ENCODE results near the gene CACNA1C.

Gene CACNA1C

DNA sequence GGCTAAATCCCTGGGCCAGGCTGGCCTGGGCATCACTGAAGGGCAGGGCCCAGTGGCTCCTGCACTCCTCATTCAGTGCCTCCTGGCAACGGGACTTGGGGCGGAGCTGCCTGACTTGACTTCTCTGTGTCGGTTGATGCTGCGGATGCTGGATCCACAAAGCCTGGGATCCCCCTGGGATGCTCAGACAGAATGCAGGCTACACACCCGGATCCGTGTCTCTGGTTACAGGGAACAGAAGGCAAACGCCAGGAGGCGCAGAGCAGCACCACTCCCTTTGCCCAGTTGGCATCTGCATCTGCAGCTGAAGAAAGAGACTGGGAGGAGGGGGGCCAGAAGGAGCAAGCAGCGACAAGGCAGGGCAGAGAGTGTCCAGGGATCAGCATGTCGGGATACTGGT is 587.5 kb downstream of the CACNA1C start:
- H3K9ac ChIP-seq (ENCODE audit: low read depth in 1 of 2, low read length in 2 of 2): no peak overlapping the region
- no peak overlapping the region for H3K27ac ChIP-seq (ENCODE audit: low read depth in 2 of 2, low read length in 2 of 2)
- H3K36me3 ChIP-seq (ENCODE audit: control insufficient read depth in 2 of 2, insufficient read depth in 2 of 2, low read length in 2 of 2): no peaks in the 10 kb centered on the region

DNA sequence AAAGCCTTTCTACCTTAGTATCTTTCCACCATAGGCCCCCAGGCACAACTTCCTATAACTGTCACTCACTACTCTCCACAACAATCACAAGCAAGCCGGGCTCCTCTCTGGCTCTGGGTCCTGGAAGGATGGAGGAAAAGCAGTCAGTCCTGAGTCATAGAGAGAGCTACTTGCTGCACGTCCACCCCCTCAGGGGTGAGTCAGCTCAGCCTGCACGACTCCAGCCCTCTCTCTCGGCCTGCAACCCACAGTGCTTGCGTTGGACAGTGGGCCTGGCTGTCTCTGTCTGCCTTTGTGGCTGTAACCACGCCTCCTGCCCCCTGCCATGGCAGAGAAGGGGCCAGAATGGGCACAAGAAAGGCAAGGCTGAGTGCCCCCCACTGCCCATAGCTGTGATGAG is 587.9 kb downstream of the CACNA1C start:
- Histone ChIP-seq H3K27me3 (ENCODE audit: control insufficient read depth in 2 of 2, insufficient read depth in 2 of 2, low read length in 2 of 2) (no peaks in the 10 kb centered on the region), H3K4me3 (ENCODE audit: low read length in 2 of 2) (no peak overlapping the region), H3K36me3 (ENCODE audit: control insufficient read depth in 2 of 2, insufficient read depth in 2 of 2, low read length in 2 of 2) (no peaks in the 10 kb centered on the region), H3K9me3 (ENCODE audit: control insufficient read depth in 2 of 2, low read length in 2 of 2) (no peaks in the 10 kb centered on the region), H3K4me1 (ENCODE audit: control insufficient read depth in 2 of 2, insufficient read depth in 2 of 2, low read length in 2 of 2) (peaks cover 0 to 7% of the 10 kb centered on the region in 2 donors), H3K27ac (ENCODE audit: low read depth in 2 of 2, low read length in 2 of 2) (no peak overlapping the region), H3K9ac (ENCODE audit: low read depth in 1 of 2, low read length in 2 of 2) (no peak overlapping the region)

More for the DNA sequence above, 587.5 kb downstream of the CACNA1C start:
- H3K4me1 ChIP-seq (ENCODE audit: control insufficient read depth in 2 of 2, insufficient read depth in 2 of 2, low read length in 2 of 2): peaks cover 0 to 7% of the 10 kb centered on the region in 2 donors
- H3K9me3 ChIP-seq (ENCODE audit: control insufficient read depth in 2 of 2, low read length in 2 of 2): no peaks in the 10 kb centered on the region
- H3K4me3 ChIP-seq (ENCODE audit: low read length in 2 of 2): no peak overlapping the region
- no peaks in the 10 kb centered on the region for H3K27me3 ChIP-seq (ENCODE audit: control insufficient read depth in 2 of 2, insufficient read depth in 2 of 2, low read length in 2 of 2)

DNA sequence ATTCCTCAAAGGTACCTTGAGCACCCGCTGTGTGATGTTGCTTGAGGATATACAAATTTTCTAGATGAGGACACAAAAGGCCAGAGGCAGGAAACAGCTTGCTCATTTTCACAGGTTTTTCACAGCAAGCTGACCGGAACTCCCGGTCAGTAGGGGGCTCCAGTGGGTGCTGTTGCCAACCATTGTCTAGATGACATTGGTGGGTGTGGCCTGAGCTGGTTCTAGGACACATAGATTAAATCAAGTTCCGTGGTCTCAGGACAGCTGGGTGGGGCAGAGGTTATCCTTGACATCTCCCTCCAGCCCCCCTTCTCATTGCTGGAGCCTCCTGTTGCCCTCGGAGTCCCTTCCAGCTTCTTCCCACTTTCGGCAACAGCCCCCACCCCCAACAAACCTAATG is 588.4 kb downstream of the CACNA1C start:
- Histone ChIP-seq H3K4me1 (ENCODE audit: control insufficient read depth in 2 of 2, insufficient read depth in 2 of 2, low read length in 2 of 2) (peaks cover 0 to 7% of the 10 kb centered on the region in 2 donors), H3K27me3 (ENCODE audit: control insufficient read depth in 2 of 2, insufficient read depth in 2 of 2, low read length in 2 of 2) (no peaks in the 10 kb centered on the region), H3K4me3 (ENCODE audit: low read length in 2 of 2) (no peak overlapping the region), H3K9me3 (ENCODE audit: control insufficient read depth in 2 of 2, low read length in 2 of 2) (no peaks in the 10 kb centered on the region), H3K27ac (ENCODE audit: low read depth in 2 of 2, low read length in 2 of 2) (no peak overlapping the region), H3K36me3 (ENCODE audit: control insufficient read depth in 2 of 2, insufficient read depth in 2 of 2, low read length in 2 of 2) (no peaks in the 10 kb centered on the region), H3K9ac (ENCODE audit: low read depth in 1 of 2, low read length in 2 of 2) (no peak overlapping the region)

DNA sequence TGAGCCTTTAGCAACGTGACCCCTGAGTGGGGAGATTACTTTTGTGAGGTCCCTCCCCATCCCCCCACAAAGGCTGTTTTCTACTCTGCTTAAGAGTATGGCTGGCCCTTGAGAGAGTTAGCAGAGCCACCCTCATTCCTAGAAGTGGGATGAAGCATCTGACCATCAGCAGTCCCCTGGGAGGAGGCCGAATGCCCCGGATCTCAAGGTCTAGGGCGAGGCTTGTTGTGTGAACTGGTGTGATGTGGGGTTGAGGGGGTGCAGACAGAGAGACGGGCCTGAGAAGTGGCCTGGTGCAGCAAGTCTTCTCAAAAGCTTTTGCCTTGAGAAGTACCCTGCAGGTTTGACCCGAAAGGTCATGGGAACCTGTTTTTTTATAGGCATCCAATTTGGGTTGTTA is 589.0 kb downstream of the CACNA1C start:
- Histone ChIP-seq H3K27me3 (ENCODE audit: control insufficient read depth in 2 of 2, insufficient read depth in 2 of 2, low read length in 2 of 2) (no peaks in the 10 kb centered on the region), H3K9me3 (ENCODE audit: control insufficient read depth in 2 of 2, low read length in 2 of 2) (no peaks in the 10 kb centered on the region), H3K36me3 (ENCODE audit: control insufficient read depth in 2 of 2, insufficient read depth in 2 of 2, low read length in 2 of 2) (no peaks in the 10 kb centered on the region), H3K27ac (ENCODE audit: low read depth in 2 of 2, low read length in 2 of 2) (no peak overlapping the region), H3K4me3 (ENCODE audit: low read length in 2 of 2) (no peak overlapping the region), H3K4me1 (ENCODE audit: control insufficient read depth in 2 of 2, insufficient read depth in 2 of 2, low read length in 2 of 2) (peaks cover 0 to 7% of the 10 kb centered on the region in 2 donors), H3K9ac (ENCODE audit: low read depth in 1 of 2, low read length in 2 of 2) (no peak overlapping the region)

DNA sequence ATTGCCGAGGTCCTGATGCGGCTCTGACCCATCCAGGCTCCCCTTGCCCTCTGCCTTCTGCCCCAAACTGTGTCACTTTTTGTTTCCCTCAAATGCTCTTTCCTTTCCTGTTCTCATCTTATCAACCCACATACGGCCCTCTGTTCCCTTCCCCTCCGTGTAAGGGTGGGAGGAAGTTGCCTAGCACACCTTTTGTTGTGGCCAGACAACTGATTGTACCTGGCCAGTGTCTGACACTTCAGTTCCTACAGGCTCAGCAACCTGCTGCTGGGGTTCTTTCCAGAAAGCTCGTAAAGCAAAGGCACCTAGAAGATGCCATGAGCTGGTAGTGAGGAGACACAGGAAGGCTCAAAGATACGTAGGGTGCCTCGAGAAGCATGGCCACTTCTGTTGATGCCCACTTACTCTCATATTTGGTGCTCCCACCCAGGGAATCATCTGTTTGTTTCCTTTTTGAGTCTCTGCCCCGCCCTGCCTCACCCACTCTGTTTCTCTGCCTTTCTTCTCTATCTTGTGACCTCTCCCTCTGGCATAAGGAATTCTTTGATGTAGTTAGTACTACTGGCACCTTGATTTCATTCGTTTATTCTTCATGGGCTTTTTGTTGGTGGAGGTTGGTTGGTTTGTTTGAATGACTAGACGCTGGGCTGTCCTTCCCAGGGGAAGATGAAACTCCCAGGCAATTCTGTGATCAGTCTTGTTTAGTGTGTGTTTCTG is 589.5 kb downstream of the CACNA1C start:
- Histone ChIP-seq H3K9ac (ENCODE audit: low read depth in 1 of 2, low read length in 2 of 2) (no peak overlapping the region), H3K27me3 (ENCODE audit: control insufficient read depth in 2 of 2, insufficient read depth in 2 of 2, low read length in 2 of 2) (no peaks in the 10 kb centered on the region), H3K9me3 (ENCODE audit: control insufficient read depth in 2 of 2, low read length in 2 of 2) (no peaks in the 10 kb centered on the region), H3K27ac (ENCODE audit: low read depth in 2 of 2, low read length in 2 of 2) (no peak overlapping the region), H3K36me3 (ENCODE audit: control insufficient read depth in 2 of 2, insufficient read depth in 2 of 2, low read length in 2 of 2) (no peaks in the 10 kb centered on the region), H3K4me1 (ENCODE audit: control insufficient read depth in 2 of 2, insufficient read depth in 2 of 2, low read length in 2 of 2) (peaks cover 0 to 7% of the 10 kb centered on the region in 2 donors), H3K4me3 (ENCODE audit: low read length in 2 of 2) (no peak overlapping the region)

DNA sequence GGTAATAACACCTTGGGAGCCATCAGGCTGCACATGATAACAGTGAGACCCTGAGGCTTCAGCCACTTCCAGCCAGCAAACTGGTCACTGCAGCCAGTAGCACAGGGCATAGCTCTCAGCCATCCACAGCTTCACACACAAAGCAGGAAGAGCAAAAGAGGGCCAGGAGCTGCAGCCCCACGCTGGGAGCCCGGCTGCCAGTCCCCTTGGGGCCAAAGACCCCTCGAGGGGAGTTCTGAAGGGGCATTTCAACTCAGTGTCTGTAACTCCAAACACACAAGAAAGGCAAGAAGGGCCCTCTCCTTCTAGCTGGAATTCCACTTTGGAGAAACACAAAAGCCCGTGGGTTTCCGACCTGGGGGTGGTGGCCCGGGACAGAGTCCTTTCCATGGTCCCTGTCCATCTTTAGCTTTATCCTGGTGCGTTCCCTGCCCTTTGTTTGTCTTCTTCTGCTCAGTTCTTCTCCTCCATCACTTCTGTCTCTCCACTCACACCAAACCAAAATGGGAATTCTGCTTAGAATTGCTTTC is 590.2 kb downstream of the CACNA1C start:
- Histone ChIP-seq H3K4me3 (ENCODE audit: low read length in 2 of 2) (no peak overlapping the region), H3K9me3 (ENCODE audit: control insufficient read depth in 2 of 2, low read length in 2 of 2) (no peaks in the 10 kb centered on the region), H3K4me1 (ENCODE audit: control insufficient read depth in 2 of 2, insufficient read depth in 2 of 2, low read length in 2 of 2) (peaks cover 0 to 7% of the 10 kb centered on the region in 2 donors), H3K27ac (ENCODE audit: low read depth in 2 of 2, low read length in 2 of 2) (no peak overlapping the region), H3K36me3 (ENCODE audit: control insufficient read depth in 2 of 2, insufficient read depth in 2 of 2, low read length in 2 of 2) (no peaks in the 10 kb centered on the region), H3K9ac (ENCODE audit: low read depth in 1 of 2, low read length in 2 of 2) (no peak overlapping the region), H3K27me3 (ENCODE audit: control insufficient read depth in 2 of 2, insufficient read depth in 2 of 2, low read length in 2 of 2) (no peaks in the 10 kb centered on the region)

DNA sequence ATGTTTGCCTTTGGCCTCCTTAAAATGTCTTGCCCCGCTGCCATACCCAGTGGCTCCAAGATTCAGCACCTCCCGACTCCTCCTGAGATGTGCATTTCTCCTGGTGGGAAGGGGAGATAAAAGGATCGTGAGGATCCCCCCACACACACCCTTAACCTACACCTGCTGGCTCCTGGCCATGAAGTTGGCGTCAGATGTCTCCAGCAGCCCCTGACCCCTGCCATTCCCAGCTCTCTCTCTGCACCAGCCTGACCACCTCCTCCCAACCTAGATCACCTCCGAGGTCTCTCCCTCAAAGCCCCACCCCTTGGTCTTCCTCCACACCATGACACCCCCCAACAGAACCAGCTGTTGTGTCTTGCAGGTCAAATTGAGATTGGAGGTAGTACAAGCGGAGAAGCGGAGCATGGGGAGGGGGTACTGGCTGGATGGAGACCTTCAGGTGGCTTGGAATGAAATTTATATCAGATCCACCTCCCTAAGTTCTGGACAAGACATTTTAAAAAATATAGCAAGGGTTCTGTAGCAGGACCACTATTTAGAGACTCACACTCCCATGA is 590.9 kb downstream of the CACNA1C start:
- Histone ChIP-seq H3K9ac (ENCODE audit: low read depth in 1 of 2, low read length in 2 of 2) (no peak overlapping the region), H3K9me3 (ENCODE audit: control insufficient read depth in 2 of 2, low read length in 2 of 2) (no peaks in the 10 kb centered on the region), H3K27me3 (ENCODE audit: control insufficient read depth in 2 of 2, insufficient read depth in 2 of 2, low read length in 2 of 2) (no peaks in the 10 kb centered on the region), H3K4me3 (ENCODE audit: low read length in 2 of 2) (no peak overlapping the region), H3K36me3 (ENCODE audit: control insufficient read depth in 2 of 2, insufficient read depth in 2 of 2, low read length in 2 of 2) (no peaks in the 10 kb centered on the region), H3K27ac (ENCODE audit: low read depth in 2 of 2, low read length in 2 of 2) (no peak overlapping the region), H3K4me1 (ENCODE audit: control insufficient read depth in 2 of 2, insufficient read depth in 2 of 2, low read length in 2 of 2) (peaks cover 0 to 7% of the 10 kb centered on the region in 2 donors)

DNA sequence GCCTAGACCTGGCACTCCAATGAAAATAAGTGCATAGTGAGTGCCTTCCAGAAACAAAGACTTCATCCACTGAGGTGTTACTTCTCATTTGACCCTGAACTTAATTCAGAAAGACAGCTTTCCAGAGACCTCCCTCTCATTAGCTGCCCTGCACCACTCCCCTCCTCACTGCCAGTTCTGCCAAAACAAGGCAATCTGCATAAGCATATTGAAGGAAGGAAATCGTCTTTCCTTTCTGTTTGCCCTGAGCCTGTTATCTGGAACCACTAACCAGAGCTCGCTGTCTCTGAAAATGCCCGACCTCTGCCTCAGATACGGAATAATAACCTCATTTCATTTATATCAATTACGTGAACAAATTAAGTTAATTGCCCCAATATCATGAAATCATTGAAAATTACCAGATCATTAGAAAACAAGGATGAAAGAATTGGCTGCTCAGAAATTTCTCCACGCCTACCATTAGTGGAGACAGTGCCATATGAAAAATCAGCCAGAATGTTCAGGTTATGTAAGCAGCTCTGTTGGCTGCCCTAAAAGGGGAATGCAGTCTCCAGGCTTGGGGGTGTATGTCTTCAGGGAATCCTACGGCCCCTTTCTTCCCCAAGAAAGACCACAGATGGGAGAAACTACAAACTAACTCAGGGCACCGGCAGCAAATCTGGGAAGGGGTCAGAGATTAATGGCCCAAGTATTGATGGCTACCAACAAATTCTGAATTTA is 592.1 kb downstream of the CACNA1C start:
- no peaks in the 10 kb centered on the region for H3K27me3 ChIP-seq (ENCODE audit: control insufficient read depth in 2 of 2, insufficient read depth in 2 of 2, low read length in 2 of 2)
- no peak overlapping the region for H3K4me3 ChIP-seq (ENCODE audit: low read length in 2 of 2)
- no peaks in the 10 kb centered on the region for H3K36me3 ChIP-seq (ENCODE audit: control insufficient read depth in 2 of 2, insufficient read depth in 2 of 2, low read length in 2 of 2)
- peaks cover 0 to 7% of the 10 kb centered on the region in 2 donors for H3K4me1 ChIP-seq (ENCODE audit: control insufficient read depth in 2 of 2, insufficient read depth in 2 of 2, low read length in 2 of 2)
- H3K9ac ChIP-seq (ENCODE audit: low read depth in 1 of 2, low read length in 2 of 2): no peak overlapping the region
- H3K9me3 ChIP-seq (ENCODE audit: control insufficient read depth in 2 of 2, low read length in 2 of 2): no peaks in the 10 kb centered on the region
- no peak overlapping the region for H3K27ac ChIP-seq (ENCODE audit: low read depth in 2 of 2, low read length in 2 of 2)

DNA sequence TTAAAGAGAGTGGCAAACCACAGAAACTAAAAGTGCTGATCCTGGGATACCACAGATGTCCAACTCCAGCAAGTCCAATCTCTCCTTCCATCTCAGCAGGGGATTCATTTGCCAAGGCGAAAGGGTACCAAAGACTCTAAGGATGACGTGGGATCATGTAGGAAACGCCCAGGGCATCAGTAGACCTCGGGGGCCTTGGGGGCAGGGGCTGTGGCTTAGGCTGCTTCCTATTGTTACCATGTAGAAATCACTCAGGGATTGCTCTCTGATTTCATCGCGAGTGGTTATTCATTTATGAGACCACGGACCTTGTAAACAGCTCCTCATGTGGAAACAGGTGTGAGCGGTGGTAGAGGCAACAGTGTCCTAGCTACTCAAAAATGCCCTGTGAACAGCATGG is 592.7 kb downstream of the CACNA1C start:
- Histone ChIP-seq H3K4me1 (ENCODE audit: control insufficient read depth in 2 of 2, insufficient read depth in 2 of 2, low read length in 2 of 2) (peaks cover 0 to 5% of the 10 kb centered on the region in 2 donors), H3K9me3 (ENCODE audit: control insufficient read depth in 2 of 2, low read length in 2 of 2) (no peaks in the 10 kb centered on the region), H3K27ac (ENCODE audit: low read depth in 2 of 2, low read length in 2 of 2) (no peak overlapping the region)

DNA sequence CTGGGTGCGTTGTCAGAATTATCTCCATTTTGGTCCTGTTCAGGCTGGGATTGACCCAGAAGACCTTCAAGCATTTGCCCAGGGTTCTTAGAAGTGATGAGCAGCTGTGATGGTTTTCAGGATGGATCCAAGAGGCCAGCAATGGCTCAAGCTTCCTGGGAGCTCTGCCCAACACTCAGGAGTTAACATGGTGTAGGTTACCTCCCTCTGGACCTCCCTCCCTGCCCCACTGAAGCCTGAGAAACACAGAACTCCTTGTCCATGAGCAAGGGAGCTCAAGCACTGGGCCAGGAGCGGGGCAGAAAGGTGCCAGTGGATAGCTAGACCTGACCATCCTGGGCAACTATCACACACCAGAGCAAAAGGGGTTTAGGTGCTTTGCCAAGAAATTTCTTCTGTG is 593.6 kb downstream of the CACNA1C start:
- Histone ChIP-seq H3K27me3 (ENCODE audit: control insufficient read depth in 2 of 2, insufficient read depth in 2 of 2, low read length in 2 of 2) (no peaks in the 10 kb centered on the region), H3K9me3 (ENCODE audit: control insufficient read depth in 2 of 2, low read length in 2 of 2) (no peaks in the 10 kb centered on the region), H3K4me1 (ENCODE audit: control insufficient read depth in 2 of 2, insufficient read depth in 2 of 2, low read length in 2 of 2) (peaks cover 0 to 3% of the 10 kb centered on the region in 2 donors), H3K27ac (ENCODE audit: low read depth in 2 of 2, low read length in 2 of 2) (no peak overlapping the region), H3K9ac (ENCODE audit: low read depth in 1 of 2, low read length in 2 of 2) (no peak overlapping the region), H3K4me3 (ENCODE audit: low read length in 2 of 2) (no peak overlapping the region), H3K36me3 (ENCODE audit: control insufficient read depth in 2 of 2, insufficient read depth in 2 of 2, low read length in 2 of 2) (no peaks in the 10 kb centered on the region)

More for the DNA sequence above, 592.7 kb downstream of the CACNA1C start:
- Histone ChIP-seq H3K4me3 (ENCODE audit: low read length in 2 of 2) (no peak overlapping the region), H3K9ac (ENCODE audit: low read depth in 1 of 2, low read length in 2 of 2) (no peak overlapping the region), H3K36me3 (ENCODE audit: control insufficient read depth in 2 of 2, insufficient read depth in 2 of 2, low read length in 2 of 2) (no peaks in the 10 kb centered on the region), H3K27me3 (ENCODE audit: control insufficient read depth in 2 of 2, insufficient read depth in 2 of 2, low read length in 2 of 2) (no peaks in the 10 kb centered on the region)
